Thyroid gland (tissue), 4 donors: ENCODE measurements around the gene TBX6. TPM values are rescaled to one million over a fixed set of nuclear protein-coding genes. Genes with fewer than 3 reads are reported as not detected.

Experiments
- DNase-seq, 2 donors: peaks; one replicate each; pipeline ENCODE4 v3.0.0-alpha.2; 2019
- H3K27ac ChIP-seq, 3 donors: fragments of 200-600 bp; sonication (generic); 1 replicate in 2 of 3; 2 replicates in 1 of 3; pipeline ENCODE4 v1.5.1; 2016 to 2019; ENCODE audit warnings: mild to moderate bottlenecking in 1 of 3, moderate library complexity in 1 of 3
- H3K27me3 ChIP-seq: fragments of 200-600 bp; sonication (generic); one replicate; pipeline ENCODE4 v1.5.1; 2019
- H3K36me3 ChIP-seq, 2 donors: fragments of 200-600 bp; sonication (generic); one replicate each; pipeline ENCODE4 v1.5.1; 2016 to 2019
- H3K4me1 ChIP-seq, 2 donors: fragments of 200-600 bp; sonication (generic); one replicate each; pipeline ENCODE4 v1.5.1; 2017 to 2019
- H3K4me3 ChIP-seq, 3 donors: fragments of 200-600 bp; sonication (generic); replicated peaks in 1 of 3; 1 replicate in 2 of 3; 2 replicates in 1 of 3; pipeline ENCODE4 v1.5.1; 2016; ENCODE audit warnings: mild to moderate bottlenecking in 1 of 3
- H3K9me3 ChIP-seq: fragments of 200-600 bp; sonication (generic); one replicate; pipeline ENCODE4 v1.5.1; 2017
- POLR2A ChIP-seq, 2 donors: fragments of 450-650 bp; IDR thresholded peaks; one replicate each; pipeline ENCODE4 v1.6.1; 2017; ENCODE audit warnings: antibody characterized with exemption in 2 of 2, mild to moderate bottlenecking in 2 of 2, moderate library complexity in 1 of 2
- WGBS, 2 donors: methylation state at CpG; one replicate each; pipeline ENCODE4 v1.1.5; 2017; 5-methylcytosine and 5-hydroxymethylcytosine counted together
- intact Hi-C: fragments of 100-400 bp; cut with DNase I; formaldehyde crosslinking; loops from one replicate; pipeline ENCODE4 v1.15.1; 2023
- total RNA-seq, 4 donors: library from RNA; depleted of rRNA; stranded (reverse); fragments of >200 nt; gene quantifications; one replicate each; pipeline ENCODE4 v1.2.3, GENCODE V29; 2016
- TF ChIP-seq, protein P1 (sequence below), 6 experiments: fragments of 200-600 bp in 3 of 6; fragments of 450-650 bp in 3 of 6; sonication (generic) in 3 of 6; IDR thresholded peaks; one replicate each; pipeline ENCODE4 v1.5.1; 2016 to 2019; ENCODE audit warnings: antibody characterized with exemption in 6 of 6, mild to moderate bottlenecking in 2 of 6, inconsistent platforms in 1 of 6, moderate library complexity in 1 of 6

TBX6 gene
- total RNA-seq, 4 donors from 2014 or later, result 1.6 to 3.3 (median 2.4) TPM

DNA sequence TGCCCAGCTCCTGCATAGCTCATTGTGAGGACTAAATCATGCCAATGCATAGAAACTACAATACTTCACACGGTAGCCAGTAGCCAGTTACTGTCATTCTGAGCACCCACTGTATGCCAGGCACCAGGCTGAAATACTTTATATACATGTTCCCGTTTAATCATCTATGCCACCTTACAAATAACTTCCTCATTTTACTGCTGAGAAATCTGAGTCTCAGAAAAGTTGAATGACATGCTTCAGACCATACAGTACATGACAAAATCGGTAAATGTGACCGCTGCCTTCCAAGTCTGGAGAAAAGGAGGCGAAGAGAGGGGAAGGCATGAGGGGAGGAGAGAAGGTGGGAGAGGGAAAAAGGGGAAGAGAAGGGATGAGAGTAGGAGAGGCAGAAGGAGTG lies 51.5 kb downstream of the TBX6 start:
- no peak for DNase-seq

More for the DNA sequence above, 51.5 kb downstream of the TBX6 start:
- no peaks in the 10 kb centered on the region for H3K27me3 ChIP-seq
- H3K9me3 ChIP-seq, result no peaks in the 10 kb centered on the region
- H3K36me3 ChIP-seq, result no peaks in the 10 kb centered on the region
- TF ChIP-seq, protein P1, sequence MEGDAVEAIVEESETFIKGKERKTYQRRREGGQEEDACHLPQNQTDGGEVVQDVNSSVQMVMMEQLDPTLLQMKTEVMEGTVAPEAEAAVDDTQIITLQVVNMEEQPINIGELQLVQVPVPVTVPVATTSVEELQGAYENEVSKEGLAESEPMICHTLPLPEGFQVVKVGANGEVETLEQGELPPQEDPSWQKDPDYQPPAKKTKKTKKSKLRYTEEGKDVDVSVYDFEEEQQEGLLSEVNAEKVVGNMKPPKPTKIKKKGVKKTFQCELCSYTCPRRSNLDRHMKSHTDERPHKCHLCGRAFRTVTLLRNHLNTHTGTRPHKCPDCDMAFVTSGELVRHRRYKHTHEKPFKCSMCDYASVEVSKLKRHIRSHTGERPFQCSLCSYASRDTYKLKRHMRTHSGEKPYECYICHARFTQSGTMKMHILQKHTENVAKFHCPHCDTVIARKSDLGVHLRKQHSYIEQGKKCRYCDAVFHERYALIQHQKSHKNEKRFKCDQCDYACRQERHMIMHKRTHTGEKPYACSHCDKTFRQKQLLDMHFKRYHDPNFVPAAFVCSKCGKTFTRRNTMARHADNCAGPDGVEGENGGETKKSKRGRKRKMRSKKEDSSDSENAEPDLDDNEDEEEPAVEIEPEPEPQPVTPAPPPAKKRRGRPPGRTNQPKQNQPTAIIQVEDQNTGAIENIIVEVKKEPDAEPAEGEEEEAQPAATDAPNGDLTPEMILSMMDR (IDR thresholded peaks at IDR 0.05), result no peak
- no peak for TF ChIP-seq POLR2A (IDR thresholded peaks at IDR 0.05)
- no peak overlapping the region for H3K27ac ChIP-seq
- no peaks in the 10 kb centered on the region for H3K4me1 ChIP-seq
- 64 to 81% methylated on average over 5 of the region's 5 CpGs for WGBS, 2 donors
- H3K4me3 ChIP-seq, result no peak overlapping the region
- intact Hi-C loops, result no loop called here

Other genes starting within 250 kb of the TBX6 start
- gene CDIPT, start 228.7 kb downstream of the TBX6 start, total RNA-seq, result 100 to 1,000 TPM in 2 of 4 donors, 10 to 100 TPM in 2; 79.3 to 122 (median 99.3) TPM
- 1 to 10 TPM in 2 of 4 donors, under 1 TPM in 2; 0.33 to 1.5 (median 0.79) TPM for gene SEZ6L2, start 192.4 kb downstream of the TBX6 start, total RNA-seq
- not detected for gene ASPHD1, start 191.4 kb downstream of the TBX6 start, total RNA-seq
- 10 to 100 TPM in 3 of 4 donors, 1 to 10 TPM in 1; 9.8 to 27.5 (median 15.5) TPM for gene KCTD13, start 165.7 kb downstream of the TBX6 start, total RNA-seq
- gene TMEM219, start 129.8 kb downstream of the TBX6 start, total RNA-seq, result 100 to 1,000 TPM in 3 of 4 donors, 10 to 100 TPM in 1; 93.2 to 140 (median 135) TPM
- gene TAOK2, start 118.1 kb downstream of the TBX6 start, total RNA-seq, result 10 to 100 TPM; 48.8 to 62.6 (median 55.2) TPM
- gene HIRIP3, start 96.3 kb downstream of the TBX6 start, total RNA-seq, result 10 to 100 TPM; 10.7 to 23.1 (median 18.4) TPM
- gene INO80E, start 95.7 kb downstream of the TBX6 start, total RNA-seq, result 100 to 1,000 TPM in 3 of 4 donors, 10 to 100 TPM in 1; 45.9 to 165 (median 142) TPM
- 1 to 10 TPM in 1 of 4 donors, under 1 TPM in 2, not detected in 1; 0.22 to 1.2 (median 0.94) TPM for gene DOC2A, start 80.9 kb downstream of the TBX6 start, total RNA-seq
- gene C16orf92, start 68.7 kb downstream of the TBX6 start, total RNA-seq, result not detected
- under 1 TPM in 2 of 4 donors, not detected in 2; 0.54 to 0.79 TPM for gene TLCD3B, start 60.7 kb downstream of the TBX6 start, total RNA-seq
- gene ALDOA, start 26.2 kb downstream of the TBX6 start, total RNA-seq, result 1,000 to 10,000 TPM in 3 of 4 donors, 100 to 1,000 TPM in 1; 752 to 2,025 (median 1,174) TPM
- 10 to 100 TPM; 43.6 to 59.9 (median 50.8) TPM for gene PPP4C, start 15.9 kb downstream of the TBX6 start, total RNA-seq
- 100 to 1,000 TPM in 1 of 4 donors, 10 to 100 TPM in 3; 32.4 to 372 (median 68.0) TPM for gene YPEL3, start 4.3 kb upstream of the TBX6 start, total RNA-seq
- gene GDPD3, start 21.6 kb upstream of the TBX6 start, total RNA-seq, result 1 to 10 TPM in 2 of 4 donors, under 1 TPM in 1, not detected in 1; 0.68 to 1.6 (median 1.2) TPM
- 10 to 100 TPM; 31.5 to 90.6 (median 51.5) TPM for gene MAPK3, start 31.3 kb upstream of the TBX6 start, total RNA-seq
- 10 to 100 TPM in 3 of 4 donors, 1 to 10 TPM in 1; 7.3 to 14.8 (median 11.2) TPM for gene CORO1A, start 91.7 kb upstream of the TBX6 start, total RNA-seq
- 100 to 1,000 TPM in 2 of 4 donors, 1 to 10 TPM in 2; 2.1 to 150 (median 67.4) TPM for gene BOLA2B, start 101.7 kb upstream of the TBX6 start, total RNA-seq
- gene SLX1A, start 102.0 kb upstream of the TBX6 start, total RNA-seq, result 10 to 100 TPM; 26.2 to 73.3 (median 63.7) TPM
- gene SULT1A3, start 107.3 kb upstream of the TBX6 start, total RNA-seq, result 10 to 100 TPM in 2 of 4 donors, 1 to 10 TPM in 2; 8.9 to 13.8 (median 9.8) TPM
- gene NPIPB13, start 156.6 kb upstream of the TBX6 start, total RNA-seq, result 1 to 10 TPM; 2.1 to 3.0 (median 2.3) TPM